ENCODE measurements around the gene ABRAXAS1. TPM values are rescaled to one million over a fixed set of nuclear protein-coding genes. Genes with fewer than 3 reads are reported as not detected.

ABRAXAS1 gene
- total RNA-seq, 1 experiment from 2014 or later = 2.4 TPM

Other genes starting within 250 kb of the ABRAXAS1 start
- gene COQ2, start 200.3 kb downstream of the ABRAXAS1 start, total RNA-seq (2014; rRNA removed; shearing (Covaris generic); ENCODE audit: low replicate concordance) = 21.8 and 34.9 TPM in 2 replicates
- gene HPSE, start 150.3 kb downstream of the ABRAXAS1 start, total RNA-seq (2014; rRNA removed; shearing (Covaris generic); ENCODE audit: low replicate concordance) = 2.1 TPM in 1 of 2 replicates, not detected in the other
- gene HELQ, start 29.3 kb downstream of the ABRAXAS1 start, total RNA-seq (2014; rRNA removed; shearing (Covaris generic); ENCODE audit: low replicate concordance) = 4.4 and 6.7 TPM in 2 replicates
- 20.9 and 26.7 TPM in 2 replicates for gene MRPS18C, start 29.0 kb downstream of the ABRAXAS1 start, total RNA-seq (2014; rRNA removed; shearing (Covaris generic); ENCODE audit: low replicate concordance)
- gene GPAT3, start 51.0 kb upstream of the ABRAXAS1 start, total RNA-seq (2014; rRNA removed; shearing (Covaris generic); ENCODE audit: low replicate concordance) = 0.16 TPM in 1 of 2 replicates, not detected in the other

All from MG63 (cell line).